Pancreas (tissue), 10 donors: Measurements from ENCODE around the gene CUX1. TPM values are rescaled to one million over a fixed set of nuclear protein-coding genes. Genes with fewer than 3 reads are reported as not detected.
"Not testable (repeated sequence)": the region's sequence is repeated elsewhere in the genome, so short reads cannot be mapped to it uniquely, and the experiment has no call there.

ENCODE experiments used
- ATAC-seq, 4 donors: fragments of 200-7000 bp; cut with Tn5 transposase; one replicate each; pipeline versions ENCODE4 v1.8.0 to v1.9.1; 2020; ENCODE audit warnings: mild to moderate bottlenecking in 4 of 4, moderate library complexity in 4 of 4
- DNase-seq, 6 donors: peaks; one replicate each; pipeline ENCODE4 v3.0.0-alpha.2; 2020
- FAIRE-seq: peaks from 2 replicates; lab custom pipeline; 2012; peaks lifted over from hg19 to GRCh38; lab: Jason Lieb, UNC
- H3K27ac ChIP-seq, 4 donors: fragments of 200-600 bp; sonication (generic); 1 replicate in 3 of 4; 2 replicates in 1 of 4; pipeline versions ENCODE4 v1.5.0 to v1.8.0; 2020
- H3K27me3 ChIP-seq, 4 donors: fragments of 200-600 bp; one replicate each; pipeline ENCODE4 v1.8.0; 2021
- H3K36me3 ChIP-seq, 3 donors: fragments of 200-600 bp; sonication (generic) in 1 of 3; one replicate each; pipeline versions ENCODE4 v1.5.0 to v1.8.0; 2020 to 2021
- H3K4me1 ChIP-seq, 3 donors: fragments of 200-600 bp; one replicate each; pipeline ENCODE4 v1.8.0; 2021
- H3K4me3 ChIP-seq, 4 donors: fragments of 200-600 bp; sonication (generic) in 2 of 4; one replicate each; pipeline versions ENCODE4 v1.5.0 to v1.8.0; 2020 to 2021
- H3K9me3 ChIP-seq, 4 donors: fragments of 200-600 bp; one replicate each; pipeline ENCODE4 v1.8.0; 2021
- CTCF ChIP-seq, 4 donors: fragments of 200-600 bp; sonication (generic) in 3 of 4; IDR thresholded peaks; one replicate each; pipeline versions ENCODE4 v1.5.0 to v1.8.0; 2021; ENCODE audit warnings: antibody characterized with exemption in 4 of 4
- WGBS, 2 donors: extraction: QIAGEN DNeasy Blood & Tissue Kit; methylation state at CpG; one replicate each; pipeline ENCODE4 v1.1.7; 2013; 5-methylcytosine and 5-hydroxymethylcytosine counted together
- intact Hi-C, 3 donors: fragments of 100-400 bp; cut with DNase I; formaldehyde crosslinking; loops; one replicate each; pipeline versions ENCODE4 v1.11.1 to v1.14.2; 2022
- polyA plus RNA-seq, 2 donors: library from polyadenylated mRNA; stranded (reverse); fragments of 200-250 nt; gene quantifications; one replicate each; pipeline ENCODE4 v1.2.3, GENCODE V29; 2013
- total RNA-seq, 6 donors: library from RNA; stranded (reverse); fragmentation: NEBNext Ultra II Directional in 4 of 6; extraction: Animal tissue kit (Norgen Biotek cat#: 25700) in 4 of 6; gene quantifications; one replicate each; pipeline versions ENCODE4 v1.2.1 to v1.2.4, GENCODE V29; 2021 to 2023
- donor health status: healthy with polysubstance abuse.
- donor health status: DM: no; HTN: no; CAD: no; lungs with moderate emphysema.
- donor health status: DM: no; HTN: no; CAD: no.
- donor health status: control.
- donor health status: control.
- donor health status: Bipolar disorder and iron deficiency.
- donor health status: DM: yes; HTN: yes; CAD: no.
- donor health status: DM: no; HTN: no; CAD: no.
- donor health status: DM: no; HTN: no; CAD: no.
- donor health status: DM: yes; HTN: yes; CAD: no.

CUX1 gene
- total and polyA plus RNA-seq, 8 donors, result 18.9 to 61.2 (median 45.1) TPM

- Histone ChIP-seq H3K27ac (no peak overlapping the region), H3K4me1 (no peaks in the 10 kb centered on the region), H3K9me3 (no peaks in the 10 kb centered on the region), H3K36me3 (peaks cover 0 to 24% (median 0%) of the 10 kb centered on the region in 3 donors), H3K4me3 (no peak overlapping the region), H3K27me3 (no peaks in the 10 kb centered on the region)
- intact Hi-C loops, result no loop called here
- FAIRE-seq (no peak), ATAC-seq (peak in 1 of 4 donors; percentile 11), DNase-seq (no peak)
- 89 to 94% methylated on average over 24 of the region's 24 CpGs for WGBS, 2 donors
- TF ChIP-seq CTCF (IDR thresholded peaks at IDR 0.05), result no peak
These were observed 358.2 kb downstream of the CUX1 start for GRCh38 chr7:102175423-102176170.

GRCh38 chr7:102178410-102178809 lies 361.0 kb downstream of the CUX1 start:
- no peaks in the 10 kb centered on the region for H3K27me3 ChIP-seq
- intact Hi-C loops, result no loop called here
- no peak for FAIRE-seq
- peaks cover 0 to 17% (median 0%) of the 10 kb centered on the region in 3 donors for H3K36me3 ChIP-seq
- no peaks in the 10 kb centered on the region for H3K9me3 ChIP-seq
- WGBS, 2 donors, result 81 to 83% methylated on average over 18 of the region's 18 CpGs
- H3K27ac ChIP-seq, result no peak overlapping the region
- no peak for TF ChIP-seq CTCF (IDR thresholded peaks at IDR 0.05)
- no peaks in the 10 kb centered on the region for H3K4me1 ChIP-seq
- no peak for ATAC-seq
- DNase-seq, result no peak
- no peak overlapping the region for H3K4me3 ChIP-seq

GRCh38 chr7:102180727-102181126 lies 363.3 kb downstream of the CUX1 start:
- Histone ChIP-seq H3K27me3 (no peaks in the 10 kb centered on the region), H3K36me3 (peaks cover 0 to 14% (median 0%) of the 10 kb centered on the region in 3 donors), H3K4me1 (no peaks in the 10 kb centered on the region), H3K9me3 (no peaks in the 10 kb centered on the region), H3K27ac (no peak overlapping the region), H3K4me3 (no peak overlapping the region)
- TF ChIP-seq CTCF (IDR thresholded peaks at IDR 0.05), result no peak
- ATAC-seq (no peak), FAIRE-seq (no peak), DNase-seq (no peak)
- intact Hi-C loops, result no loop called here
- 90 to 94% methylated on average over 10 of the region's 10 CpGs for WGBS, 2 donors

GRCh38 chr7:102181517-102181916 lies 364.1 kb downstream of the CUX1 start:
- Histone ChIP-seq H3K4me1 (no peaks in the 10 kb centered on the region), H3K4me3 (no peak overlapping the region), H3K27me3 (no peaks in the 10 kb centered on the region), H3K9me3 (no peaks in the 10 kb centered on the region), H3K27ac (no peak overlapping the region), H3K36me3 (peaks cover 0 to 14% (median 0%) of the 10 kb centered on the region in 3 donors)
- intact Hi-C loops, result no loop called here
- no peak for ATAC-seq
- no peak for FAIRE-seq
- 87 to 96% methylated on average over 8 of the region's 8 CpGs for WGBS, 2 donors
- no peak for DNase-seq
- TF ChIP-seq CTCF (IDR thresholded peaks at IDR 0.05), result no peak

- no peak for DNase-seq
These were observed 364.6 kb downstream of the CUX1 start for GRCh38 chr7:102182016-102182415.

GRCh38 chr7:102183848-102184247 lies 366.4 kb downstream of the CUX1 start:
- H3K4me1 ChIP-seq, H3K27ac ChIP-seq, intact Hi-C loops, H3K27me3 ChIP-seq, FAIRE-seq, H3K4me3 ChIP-seq, DNase-seq, ATAC-seq, H3K9me3 ChIP-seq: not testable (repeated sequence)
- WGBS, 2 donors, result 96 to 98% methylated on average over 7 of the region's 7 CpGs
- H3K36me3 ChIP-seq, result peaks cover 0 to 10% (median 0%) of the 10 kb centered on the region in 3 donors

More at GRCh38 chr7:102182016-102182415, 364.6 kb downstream of the CUX1 start:
- Histone ChIP-seq H3K36me3 (peaks cover 0 to 14% (median 0%) of the 10 kb centered on the region in 3 donors), H3K9me3 (no peaks in the 10 kb centered on the region), H3K4me1 (no peaks in the 10 kb centered on the region), H3K27ac (no peak overlapping the region), H3K27me3 (no peaks in the 10 kb centered on the region), H3K4me3 (no peak overlapping the region)
- FAIRE-seq, result no peak
- 26 to 47% methylated on average over 3 of the region's 3 CpGs for WGBS, 2 donors
- peak in 2 of 4 donors; percentile 44 to 65 for ATAC-seq
- TF ChIP-seq CTCF (IDR thresholded peaks at IDR 0.05), result no peak
- intact Hi-C loops, result no loop called here
